CD4-positive, alpha-beta memory T cell (primary cell): ENCODE results near the gene CRISPLD2. TPM values are rescaled to one million over a fixed set of nuclear protein-coding genes. Genes with fewer than 3 reads are reported as not detected.

Experiments
- CTCF ChIA-PET: fragments of 350-600 bp; sonication (Branson Sonifier 250); formaldehyde crosslinking; loops from one replicate; lab custom pipeline; 2021; ENCODE audit warnings: inconsistent platforms; ENCODE audit not compliant: partially characterized antibody; lab: Charles Lee
- POLR2A ChIA-PET: fragments of 350-600 bp; sonication (Branson Sonifier 250); formaldehyde crosslinking; loops from one replicate; lab custom pipeline; 2021; ENCODE audit not compliant: partially characterized antibody; lab: Charles Lee
- DNase-seq, 5 donors: peaks; one replicate each; pipeline versions ENCODE4 v3.0.0 to v3.0.0-alpha.2; 2020 to 2022; ENCODE audit warnings: mixed read lengths in 1 of 5
- H3K27ac ChIP-seq: one replicate; pipeline ENCODE4 v1.7.0; 2013; ENCODE audit warnings: low read depth, low read length
- H3K27me3 ChIP-seq: 2 replicates; pipeline ENCODE4 v1.7.0; 2013; ENCODE audit warnings: mild to moderate bottlenecking, low read length, moderate library complexity; ENCODE audit not compliant: insufficient read depth
- H3K36me3 ChIP-seq: 2 replicates; pipeline ENCODE4 v1.7.0; 2013; ENCODE audit warnings: mild to moderate bottlenecking, low read length, moderate library complexity; ENCODE audit not compliant: insufficient read depth
- H3K4me1 ChIP-seq: 2 replicates; pipeline ENCODE4 v1.7.0; 2013; ENCODE audit warnings: mild to moderate bottlenecking, low read length, moderate library complexity; ENCODE audit not compliant: insufficient read depth
- H3K4me3 ChIP-seq, 2 donors: one replicate each; pipeline ENCODE4 v1.7.0; 2013; ENCODE audit warnings: low read length in 2 of 2, mild to moderate bottlenecking in 1 of 2
- H3K9me3 ChIP-seq, 2 donors: one replicate each; pipeline ENCODE4 v1.7.0; 2013; ENCODE audit warnings: low read length in 2 of 2, control low read depth in 1 of 2; ENCODE audit not compliant: control insufficient read depth in 1 of 2
- H3K27ac Mint-ChIP-seq, 7 donors: one replicate each; pipeline ENCODE4 v1.8.0; 2020 to 2021; ENCODE audit warnings: mixed read lengths in 7 of 7, mild to moderate bottlenecking in 6 of 7, inconsistent platforms in 3 of 7, moderate library complexity in 3 of 7
- H3K27me3 Mint-ChIP-seq, 2 donors: one replicate each; pipeline ENCODE4 v1.8.0; 2020 to 2021; ENCODE audit warnings: mixed read lengths in 2 of 2
- H3K36me3 Mint-ChIP-seq, 2 donors: one replicate each; pipeline ENCODE4 v1.8.0; 2020 to 2021; ENCODE audit warnings: mixed read lengths in 2 of 2, inconsistent platforms in 1 of 2, mild to moderate bottlenecking in 1 of 2
- H3K4me1 Mint-ChIP-seq, 4 donors: one replicate each; pipeline ENCODE4 v1.8.0; 2020 to 2021; ENCODE audit warnings: mixed read lengths in 4 of 4, mild to moderate bottlenecking in 1 of 4
- H3K4me3 Mint-ChIP-seq, 8 donors: one replicate each; pipeline ENCODE4 v1.8.0; 2020 to 2021; ENCODE audit warnings: mixed read lengths in 8 of 8, mild to moderate bottlenecking in 7 of 8, moderate library complexity in 6 of 8, inconsistent platforms in 3 of 8
- H3K9me3 Mint-ChIP-seq, 8 donors: one replicate each; pipeline ENCODE4 v1.8.0; 2020 to 2021; ENCODE audit warnings: mixed read lengths in 8 of 8, mild to moderate bottlenecking in 5 of 8, inconsistent platforms in 3 of 8, moderate library complexity in 1 of 8
- intact Hi-C: fragments of 100-400 bp; cut with micrococcal nuclease; formaldehyde crosslinking; loops from one replicate; pipeline ENCODE4 v1.15.1; 2023
- polyA plus RNA-seq, 2 donors: library from polyadenylated mRNA; unstranded; fragments of 300-500 nt; fragmentation: Illumina TruSeq; gene quantifications; one replicate each; pipeline ENCODE4 v1.2.3, GENCODE V29; 2021
- total RNA-seq, 2 experiments: library from RNA; stranded (reverse); gene quantifications; one replicate each; pipeline ENCODE4 v1.2.3, GENCODE V29; 2021

CRISPLD2 gene
- total and polyA plus RNA-seq, 4 experiments from 2014 or later, result 0.32 to 2.5 (median 0.95) TPM

GRCh38 chr16:84914273-84914672, 94.5 kb downstream of the CRISPLD2 start:
- intact Hi-C loops, result no loop called here
- Mint-ChIP-seq H3K27ac (no peak overlapping the region), H3K27me3 (peaks cover 16 to 26% of the 10 kb centered on the region in 2 donors)

DNA sequence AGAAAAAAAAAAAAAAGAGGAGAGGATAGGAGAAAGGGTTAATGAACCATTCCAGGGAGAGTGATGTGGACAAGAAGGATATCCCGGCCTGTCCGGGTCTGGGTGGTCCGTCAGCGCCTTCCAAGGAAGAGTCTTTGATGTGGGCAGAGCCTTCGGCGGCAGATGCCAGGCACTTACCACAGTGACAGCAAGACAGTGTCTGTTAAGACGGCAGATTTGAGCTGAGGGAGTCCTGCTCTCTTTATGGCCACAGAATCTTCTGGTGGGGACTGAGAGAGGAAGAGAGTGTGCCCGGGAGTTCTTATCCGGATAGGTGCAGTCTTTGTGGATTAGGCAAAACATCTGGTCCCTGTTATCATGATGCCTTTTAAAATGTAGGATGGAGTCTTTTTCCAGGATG, 96.4 kb downstream of the CRISPLD2 start:
- Mint-ChIP-seq H3K4me1 (peaks cover 0 to 2% (median 0%) of the 10 kb centered on the region in 4 donors), H3K27ac (no peak overlapping the region), H3K9me3 (no peaks in the 10 kb centered on the region), H3K4me3 (no peak overlapping the region), H3K27me3 (peaks cover 18 to 26% of the 10 kb centered on the region in 2 donors), H3K36me3 (no peaks in the 10 kb centered on the region)
- no peak for DNase-seq
- intact Hi-C loops, result no loop called here
- Histone ChIP-seq H3K9me3 (no peaks in the 10 kb centered on the region), H3K4me3 (no peak overlapping the region), H3K27ac (no peak overlapping the region), H3K36me3 (no peaks in the 10 kb centered on the region), H3K27me3 (no peaks in the 10 kb centered on the region), H3K4me1 (no peaks in the 10 kb centered on the region)
- ChIA-PET POLR2A (no interaction called here), CTCF (interaction anchor here (1.2 to 1.3 kb wide), 2 partner anchors 10 to 36 kb away, joined by 3 to 4 read pairs; no protein-coding TSS in a partner anchor)

More at GRCh38 chr16:84914273-84914672, 94.5 kb downstream of the CRISPLD2 start:
- no peak for DNase-seq
- H3K36me3 Mint-ChIP-seq, result no peaks in the 10 kb centered on the region
- H3K9me3 Mint-ChIP-seq, result no peaks in the 10 kb centered on the region
- H3K4me3 ChIP-seq, result no peak overlapping the region
- H3K4me1 Mint-ChIP-seq, result peaks cover 0 to 2% (median 0%) of the 10 kb centered on the region in 4 donors
- no peaks in the 10 kb centered on the region for H3K4me1 ChIP-seq
- H3K27ac ChIP-seq, result no peak overlapping the region
- ChIA-PET CTCF (no interaction called here), POLR2A (no interaction called here)
- no peaks in the 10 kb centered on the region for H3K36me3 ChIP-seq
- no peak overlapping the region for H3K4me3 Mint-ChIP-seq
- H3K27me3 ChIP-seq, result no peaks in the 10 kb centered on the region
- H3K9me3 ChIP-seq, result no peaks in the 10 kb centered on the region

- no peaks in the 10 kb centered on the region for H3K36me3 ChIP-seq
- ChIA-PET POLR2A (no interaction called here), CTCF (no interaction called here)
- no peak overlapping the region for H3K4me3 ChIP-seq
- no peaks in the 10 kb centered on the region for H3K9me3 ChIP-seq
- no peak overlapping the region for H3K27ac ChIP-seq
- Mint-ChIP-seq H3K27ac (no peak overlapping the region), H3K4me3 (no peak overlapping the region), H3K4me1 (peaks cover 0 to 2% (median 0%) of the 10 kb centered on the region in 4 donors), H3K27me3 (peaks cover 18 to 26% of the 10 kb centered on the region in 2 donors), H3K36me3 (no peaks in the 10 kb centered on the region), H3K9me3 (no peaks in the 10 kb centered on the region)
- DNase-seq, result no peak
- no peaks in the 10 kb centered on the region for H3K27me3 ChIP-seq
- H3K4me1 ChIP-seq, result no peaks in the 10 kb centered on the region
- intact Hi-C loops, result no loop called here
These were observed 97.1 kb downstream of the CRISPLD2 start for GRCh38 chr16:84916850-84917249.

- CTCF ChIA-PET, result no interaction called here
- no peak overlapping the region for H3K27ac Mint-ChIP-seq
- DNase-seq, result no peak
- no peak overlapping the region for H3K4me3 Mint-ChIP-seq
- H3K27ac ChIP-seq, result no peak overlapping the region
- peaks cover 18 to 26% of the 10 kb centered on the region in 2 donors for H3K27me3 Mint-ChIP-seq
- H3K36me3 Mint-ChIP-seq, result no peaks in the 10 kb centered on the region
- POLR2A ChIA-PET, result no interaction called here
- intact Hi-C loops, result no loop called here
- H3K27me3 ChIP-seq, result no peaks in the 10 kb centered on the region
- H3K36me3 ChIP-seq, result no peaks in the 10 kb centered on the region
- H3K4me1 Mint-ChIP-seq, result peaks cover 0 to 2% (median 0%) of the 10 kb centered on the region in 4 donors
- H3K9me3 ChIP-seq, result no peaks in the 10 kb centered on the region
- no peak overlapping the region for H3K4me3 ChIP-seq
- H3K4me1 ChIP-seq, result no peaks in the 10 kb centered on the region
- H3K9me3 Mint-ChIP-seq, result no peaks in the 10 kb centered on the region
These were observed 97.7 kb downstream of the CRISPLD2 start for GRCh38 chr16:84917492-84917891.

- H3K27me3 Mint-ChIP-seq, result peaks cover 17 to 26% of the 10 kb centered on the region in 2 donors
- peaks cover 0 to 2% (median 0%) of the 10 kb centered on the region in 4 donors for H3K4me1 Mint-ChIP-seq
- H3K9me3 ChIP-seq, result no peaks in the 10 kb centered on the region
- no peak overlapping the region for H3K27ac Mint-ChIP-seq
- H3K36me3 Mint-ChIP-seq, result no peaks in the 10 kb centered on the region
- no peak for DNase-seq
- no peaks in the 10 kb centered on the region for H3K36me3 ChIP-seq
- CTCF ChIA-PET, result interaction anchor here (1.8 kb wide), 1 partner anchor 53 kb away, joined by 6 read pairs; no protein-coding TSS in a partner anchor
- no peak overlapping the region for H3K4me3 Mint-ChIP-seq
- no peaks in the 10 kb centered on the region for H3K27me3 ChIP-seq
- POLR2A ChIA-PET, result no interaction called here
- no peaks in the 10 kb centered on the region for H3K9me3 Mint-ChIP-seq
- H3K4me1 ChIP-seq, result no peaks in the 10 kb centered on the region
- H3K4me3 ChIP-seq, result no peak overlapping the region
- no peak overlapping the region for H3K27ac ChIP-seq
- intact Hi-C loops, result no loop called here
These were observed 98.5 kb downstream of the CRISPLD2 start for GRCh38 chr16:84918006-84918909.

- no peak for DNase-seq
- no peak overlapping the region for H3K4me3 Mint-ChIP-seq
- no peaks in the 10 kb centered on the region for H3K9me3 Mint-ChIP-seq
- no peak overlapping the region for H3K4me3 ChIP-seq
- peaks cover 0 to 2% (median 0%) of the 10 kb centered on the region in 4 donors for H3K4me1 Mint-ChIP-seq
- H3K27me3 Mint-ChIP-seq, result peaks cover 13 to 25% of the 10 kb centered on the region in 2 donors
- H3K4me1 ChIP-seq, result no peaks in the 10 kb centered on the region
- H3K27ac ChIP-seq, result no peak overlapping the region
- intact Hi-C loops, result no loop called here
- CTCF ChIA-PET, result interaction anchor here (1.8 kb wide), 1 partner anchor 52 kb away, joined by 6 read pairs; no protein-coding TSS in a partner anchor
- H3K9me3 ChIP-seq, result no peaks in the 10 kb centered on the region
- POLR2A ChIA-PET, result no interaction called here
- no peaks in the 10 kb centered on the region for H3K36me3 ChIP-seq
- no peaks in the 10 kb centered on the region for H3K36me3 Mint-ChIP-seq
- no peaks in the 10 kb centered on the region for H3K27me3 ChIP-seq
- H3K27ac Mint-ChIP-seq, result no peak overlapping the region
These were observed 99.5 kb downstream of the CRISPLD2 start for GRCh38 chr16:84919269-84919668.

DNA sequence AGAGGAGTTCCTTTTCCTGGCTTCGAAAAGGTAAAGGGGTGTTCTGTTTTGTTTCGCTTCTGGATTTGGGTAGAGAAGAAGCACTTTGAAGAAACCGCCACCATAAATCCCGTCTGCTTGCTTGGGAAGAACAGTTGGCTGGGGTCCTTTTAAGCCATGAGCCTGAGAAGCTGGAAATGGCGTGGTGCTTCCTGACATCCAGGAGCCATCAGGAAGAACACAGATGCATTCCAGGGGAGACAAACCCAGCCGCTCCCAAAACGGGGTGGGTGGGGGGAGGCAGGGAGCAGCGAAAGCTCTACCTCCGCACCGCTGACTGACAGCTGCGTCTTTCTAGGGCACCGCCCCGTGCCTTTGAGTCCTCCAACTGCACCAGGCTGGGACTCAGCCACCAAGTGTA, 99.9 kb downstream of the CRISPLD2 start:
- Histone ChIP-seq H3K27ac (no peak overlapping the region), H3K27me3 (no peaks in the 10 kb centered on the region), H3K4me1 (no peaks in the 10 kb centered on the region), H3K4me3 (no peak overlapping the region), H3K9me3 (no peaks in the 10 kb centered on the region), H3K36me3 (no peaks in the 10 kb centered on the region)
- Mint-ChIP-seq H3K4me3 (no peak overlapping the region), H3K27ac (no peak overlapping the region), H3K4me1 (peaks cover 0 to 2% (median 0%) of the 10 kb centered on the region in 4 donors), H3K36me3 (no peaks in the 10 kb centered on the region), H3K27me3 (peaks cover 13 to 23% of the 10 kb centered on the region in 2 donors), H3K9me3 (no peaks in the 10 kb centered on the region)
- intact Hi-C loops, result no loop called here
- DNase-seq, result no peak
- ChIA-PET POLR2A (no interaction called here), CTCF (interaction anchor here (1.8 kb wide), 1 partner anchor 52 kb away, joined by 6 read pairs; no protein-coding TSS in a partner anchor)
